A549 (cell line): Measurements from ENCODE around the gene PAK1IP1. TPM values are rescaled to one million over a fixed set of nuclear protein-coding genes. Genes with fewer than 3 reads are reported as not detected.

Experiments used
- ATAC-seq, 2 experiments: fragments of 200-7000 bp in 1 of 2; fragments of >200 bp in 1 of 2; cut with Nextera tagmentation in 1 of 2; cut with Tn5 transposase in 1 of 2; 3 replicates each; pipeline versions ENCODE4 v1.8.0 to v1.9.1; 2018 to 2020; ENCODE audit warnings: mild to moderate bottlenecking in 1 of 2, moderate library complexity in 1 of 2
- CTCF ChIA-PET: fragments of 300-600 bp; sonication (Branson Sonifier 250); formaldehyde crosslinking; extraction: SDS; loops from one replicate; lab custom pipeline; 2021; ENCODE audit warnings: antibody characterized with exemption, inconsistent platforms; lab: Yijun Ruan, JAX
- POLR2A ChIA-PET: fragments of 350-600 bp; formaldehyde crosslinking; extraction: SDS; loops from one replicate; lab custom pipeline; 2021; ENCODE audit warnings: antibody characterized with exemption, inconsistent platforms; lab: Yijun Ruan, JAX
- DNase-seq, 2 experiments: peaks; one replicate each; pipeline versions ENCODE4 v3.0.0 to v3.0.0-alpha.2; 2011 to 2016; ENCODE audit warnings: low read depth in 1 of 2, low spot score in 1 of 2
- FAIRE-seq: peaks from 2 replicates; lab custom pipeline; 2011; peaks lifted over from hg19 to GRCh38; lab: Jason Lieb, UNC
- H3K27ac ChIP-seq, 2 experiments: fragments of >200 bp; sonication (Bioruptor Twin); formaldehyde crosslinking; 3 replicates each; pipeline ENCODE4 v1.5.1; 2016 to 2017
- H3K4me1 ChIP-seq: fragments of >200 bp; sonication (Bioruptor Twin); formaldehyde crosslinking; 3 replicates; pipeline ENCODE4 v1.6.1; 2016
- H3K4me2 ChIP-seq: fragments of >200 bp; sonication (Bioruptor Twin); formaldehyde crosslinking; 3 replicates; pipeline ENCODE4 v1.6.1; 2016
- H3K4me3 ChIP-seq: fragments of >200 bp; sonication (Bioruptor Twin); formaldehyde crosslinking; 3 replicates; pipeline ENCODE4 v1.5.1; 2016
- H3K9me3 ChIP-seq: fragments of >200 bp; sonication (Bioruptor Twin); formaldehyde crosslinking; 3 replicates; pipeline ENCODE4 v1.6.1; 2016
- CBX2 ChIP-seq: fragments of 200-600 bp; sonication (generic); IDR thresholded peaks from 2 replicates; pipeline ENCODE4 v1.6.1; 2016; ENCODE audit warnings: low read depth, mild to moderate bottlenecking, borderline replicate concordance
- CBX8 ChIP-seq: fragments of 200-600 bp; sonication (generic); IDR thresholded peaks from 2 replicates; pipeline ENCODE4 v1.6.1; 2016
- CHD2 ChIP-seq: fragments of 150-350 bp; IDR thresholded peaks from 2 replicates; pipeline ENCODE4 v1.6.1; 2014; ENCODE audit warnings: low read length; ENCODE audit not compliant: partially characterized antibody
- FOXS1 ChIP-seq: fragments of 250-450 bp; sonication (Bioruptor Pico); IDR thresholded peaks from 2 replicates; pipeline ENCODE4 v1.5.0; 2020; ENCODE audit warnings: mild to moderate bottlenecking, moderate library complexity
- HOXB13 ChIP-seq: fragments of 250-450 bp; sonication (Bioruptor Pico); IDR thresholded peaks from 2 replicates; pipeline ENCODE4 v1.5.0; 2020; ENCODE audit warnings: low read depth, mild to moderate bottlenecking, moderate library complexity
- JUN ChIP-seq, 2 experiments: fragments of >200 bp; sonication (Bioruptor Twin); formaldehyde crosslinking; IDR thresholded peaks; 2 replicates in 1 of 2; 3 replicates in 1 of 2; pipeline ENCODE4 v1.6.1; 2016 to 2017
- KDM1A ChIP-seq: fragments of 200-600 bp; sonication (generic); IDR thresholded peaks from 2 replicates; pipeline ENCODE4 v1.6.1; 2016; ENCODE audit warnings: low read depth, mild to moderate bottlenecking
- MAFK ChIP-seq: fragments of 450-650 bp; IDR thresholded peaks from 2 replicates; pipeline ENCODE4 v1.6.1; 2014; ENCODE audit not compliant: partially characterized antibody
- POLR2A ChIP-seq: IDR thresholded peaks from 2 replicates; pipeline ENCODE4 v1.6.1; 2012; ENCODE audit warnings: mild to moderate bottlenecking, low read length
- RCOR1 ChIP-seq: fragments of 150-350 bp; IDR thresholded peaks from 2 replicates; pipeline ENCODE4 v1.6.1; 2014; ENCODE audit warnings: antibody characterized with exemption, low read length, low read depth
- RFX5 ChIP-seq: fragments of 450-650 bp; IDR thresholded peaks from 2 replicates; pipeline ENCODE4 v1.7.1; 2014; ENCODE audit warnings: antibody characterized with exemption, mild to moderate bottlenecking, moderate library complexity
- TFCP2L1 ChIP-seq: fragments of 250-450 bp; sonication (Bioruptor Pico); IDR thresholded peaks from 2 replicates; pipeline ENCODE4 v1.5.0; 2021; ENCODE audit warnings: mild to moderate bottlenecking
- ZC3H11A ChIP-seq: fragments of 450-650 bp; IDR thresholded peaks from 2 replicates; pipeline ENCODE4 v1.6.1; 2014; ENCODE audit warnings: antibody characterized with exemption, mild to moderate bottlenecking
- ZSCAN20 ChIP-seq: fragments of 250-450 bp; sonication (Bioruptor Pico); IDR thresholded peaks from 2 replicates; pipeline ENCODE4 v1.8.0; 2022; ENCODE audit warnings: mild to moderate bottlenecking, moderate library complexity
- WGBS: methylation state at CpG from one replicate; pipeline ENCODE4 v1.1.6; 2017; ENCODE audit errors: missing lambda C conversion rate; 5-methylcytosine and 5-hydroxymethylcytosine counted together
- polyA plus RNA-seq, 4 experiments: library from polyadenylated mRNA; depleted of rRNA in 3 of 4; stranded (reverse); fragments of >200 nt; fragmentation: RNase III in 1 of 4; extraction: RNeasy Plus Mini Kit Qiagen cat#74134 plus additional on column Dnase treatment in 1 of 4; gene quantifications; 2 replicates in 3 of 4; 3 replicates in 1 of 4; pipeline ENCODE4 v1.2.3, GENCODE V29; 2011 to 2017
- TF ChIP-seq, protein P1 (sequence below): fragments of >200 bp; sonication (Bioruptor Twin); formaldehyde crosslinking; IDR thresholded peaks from 2 replicates; pipeline ENCODE4 v1.6.1; 2016
- TF ChIP-seq, protein P2 (sequence below): IDR thresholded peaks from 2 replicates; pipeline ENCODE4 v1.6.1; 2012
- TF ChIP-seq, protein P3 (sequence below): IDR thresholded peaks from 2 replicates; pipeline ENCODE4 v1.6.1; 2012; ENCODE audit warnings: low read depth, borderline replicate concordance
- TF ChIP-seq, protein P4 (sequence below): fragments of >200 bp; sonication (Bioruptor Twin); formaldehyde crosslinking; IDR thresholded peaks from 3 replicates; pipeline ENCODE4 v1.5.1; 2016
- TF ChIP-seq, protein P5 (sequence below): fragments of 200-600 bp; sonication (generic); IDR thresholded peaks from 2 replicates; pipeline ENCODE4 v1.6.1; 2016; ENCODE audit warnings: antibody characterized with exemption, mild to moderate bottlenecking, moderate library complexity
- TF ChIP-seq, protein P6 (sequence below): fragments of 450-650 bp; IDR thresholded peaks from 2 replicates; pipeline ENCODE4 v1.6.1; 2014; ENCODE audit warnings: antibody characterized with exemption

PAK1IP1 gene
- polyA plus RNA-seq, 2 of the 4 experiments (the other 2 are of a cell fraction), result 23.5 to 33.4 TPM

DNA sequence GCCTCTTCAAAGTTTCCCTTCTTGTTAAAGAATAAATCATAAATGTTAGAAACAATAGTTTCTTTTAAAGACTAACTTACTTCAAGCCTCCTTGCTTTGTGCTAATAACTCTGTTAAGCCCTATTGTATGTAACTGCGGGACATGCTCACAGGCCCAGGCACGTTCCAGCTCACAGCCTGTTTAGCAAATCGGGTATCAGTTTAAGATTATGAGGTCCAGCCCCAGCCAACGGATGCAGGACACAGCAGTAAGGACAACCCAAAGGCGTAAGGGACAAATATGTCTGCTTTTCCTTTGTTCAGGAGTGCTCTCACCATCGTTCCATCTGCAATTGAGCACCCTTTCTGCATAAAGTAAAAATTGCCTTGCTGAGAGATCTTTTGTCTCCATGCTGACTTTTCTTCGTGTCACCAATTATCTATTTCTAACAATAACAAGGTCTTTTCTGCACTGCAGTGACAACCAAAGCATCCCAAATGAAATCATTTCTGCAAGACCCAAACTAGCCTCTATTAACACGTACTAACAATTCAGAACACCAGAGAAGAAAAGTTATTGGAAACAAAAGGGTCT lies 1.7 kb upstream of the PAK1IP1 start:
- ATAC-seq, result no peak
- POLR2A ChIA-PET, result no interaction called here
- TF ChIP-seq ZSCAN20 (CRISPR knock-in tag) (no peak), TFCP2L1 (CRISPR knock-in tag) (no peak), CBX2 (no peak), RCOR1 (no peak), KDM1A (no peak), FOXS1 (CRISPR knock-in tag) (no peak), ZC3H11A (no peak), MAFK (no peak), CHD2 (no peak), CBX8 (no peak), RFX5 (no peak), POLR2A (no peak), HOXB13 (no peak), JUN (IDR thresholded peaks at IDR 0.05) (no peak; a peak in 1 of 5 replicates)
- TF ChIP-seq, protein P1, sequence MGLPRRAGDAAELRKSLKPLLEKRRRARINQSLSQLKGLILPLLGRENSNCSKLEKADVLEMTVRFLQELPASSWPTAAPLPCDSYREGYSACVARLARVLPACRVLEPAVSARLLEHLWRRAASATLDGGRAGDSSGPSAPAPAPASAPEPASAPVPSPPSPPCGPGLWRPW, result no peak
- TF ChIP-seq, protein P2, sequence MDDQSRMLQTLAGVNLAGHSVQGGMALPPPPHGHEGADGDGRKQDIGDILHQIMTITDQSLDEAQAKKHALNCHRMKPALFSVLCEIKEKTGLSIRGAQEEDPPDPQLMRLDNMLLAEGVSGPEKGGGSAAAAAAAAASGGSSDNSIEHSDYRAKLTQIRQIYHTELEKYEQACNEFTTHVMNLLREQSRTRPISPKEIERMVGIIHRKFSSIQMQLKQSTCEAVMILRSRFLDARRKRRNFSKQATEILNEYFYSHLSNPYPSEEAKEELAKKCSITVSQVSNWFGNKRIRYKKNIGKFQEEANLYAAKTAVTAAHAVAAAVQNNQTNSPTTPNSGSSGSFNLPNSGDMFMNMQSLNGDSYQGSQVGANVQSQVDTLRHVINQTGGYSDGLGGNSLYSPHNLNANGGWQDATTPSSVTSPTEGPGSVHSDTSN, result no peak
- TF ChIP-seq, protein P3, sequence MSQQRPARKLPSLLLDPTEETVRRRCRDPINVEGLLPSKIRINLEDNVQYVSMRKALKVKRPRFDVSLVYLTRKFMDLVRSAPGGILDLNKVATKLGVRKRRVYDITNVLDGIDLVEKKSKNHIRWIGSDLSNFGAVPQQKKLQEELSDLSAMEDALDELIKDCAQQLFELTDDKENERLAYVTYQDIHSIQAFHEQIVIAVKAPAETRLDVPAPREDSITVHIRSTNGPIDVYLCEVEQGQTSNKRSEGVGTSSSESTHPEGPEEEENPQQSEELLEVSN, result no peak
- TF ChIP-seq, protein P4, sequence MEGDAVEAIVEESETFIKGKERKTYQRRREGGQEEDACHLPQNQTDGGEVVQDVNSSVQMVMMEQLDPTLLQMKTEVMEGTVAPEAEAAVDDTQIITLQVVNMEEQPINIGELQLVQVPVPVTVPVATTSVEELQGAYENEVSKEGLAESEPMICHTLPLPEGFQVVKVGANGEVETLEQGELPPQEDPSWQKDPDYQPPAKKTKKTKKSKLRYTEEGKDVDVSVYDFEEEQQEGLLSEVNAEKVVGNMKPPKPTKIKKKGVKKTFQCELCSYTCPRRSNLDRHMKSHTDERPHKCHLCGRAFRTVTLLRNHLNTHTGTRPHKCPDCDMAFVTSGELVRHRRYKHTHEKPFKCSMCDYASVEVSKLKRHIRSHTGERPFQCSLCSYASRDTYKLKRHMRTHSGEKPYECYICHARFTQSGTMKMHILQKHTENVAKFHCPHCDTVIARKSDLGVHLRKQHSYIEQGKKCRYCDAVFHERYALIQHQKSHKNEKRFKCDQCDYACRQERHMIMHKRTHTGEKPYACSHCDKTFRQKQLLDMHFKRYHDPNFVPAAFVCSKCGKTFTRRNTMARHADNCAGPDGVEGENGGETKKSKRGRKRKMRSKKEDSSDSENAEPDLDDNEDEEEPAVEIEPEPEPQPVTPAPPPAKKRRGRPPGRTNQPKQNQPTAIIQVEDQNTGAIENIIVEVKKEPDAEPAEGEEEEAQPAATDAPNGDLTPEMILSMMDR, result no peak
- TF ChIP-seq, protein P5, sequence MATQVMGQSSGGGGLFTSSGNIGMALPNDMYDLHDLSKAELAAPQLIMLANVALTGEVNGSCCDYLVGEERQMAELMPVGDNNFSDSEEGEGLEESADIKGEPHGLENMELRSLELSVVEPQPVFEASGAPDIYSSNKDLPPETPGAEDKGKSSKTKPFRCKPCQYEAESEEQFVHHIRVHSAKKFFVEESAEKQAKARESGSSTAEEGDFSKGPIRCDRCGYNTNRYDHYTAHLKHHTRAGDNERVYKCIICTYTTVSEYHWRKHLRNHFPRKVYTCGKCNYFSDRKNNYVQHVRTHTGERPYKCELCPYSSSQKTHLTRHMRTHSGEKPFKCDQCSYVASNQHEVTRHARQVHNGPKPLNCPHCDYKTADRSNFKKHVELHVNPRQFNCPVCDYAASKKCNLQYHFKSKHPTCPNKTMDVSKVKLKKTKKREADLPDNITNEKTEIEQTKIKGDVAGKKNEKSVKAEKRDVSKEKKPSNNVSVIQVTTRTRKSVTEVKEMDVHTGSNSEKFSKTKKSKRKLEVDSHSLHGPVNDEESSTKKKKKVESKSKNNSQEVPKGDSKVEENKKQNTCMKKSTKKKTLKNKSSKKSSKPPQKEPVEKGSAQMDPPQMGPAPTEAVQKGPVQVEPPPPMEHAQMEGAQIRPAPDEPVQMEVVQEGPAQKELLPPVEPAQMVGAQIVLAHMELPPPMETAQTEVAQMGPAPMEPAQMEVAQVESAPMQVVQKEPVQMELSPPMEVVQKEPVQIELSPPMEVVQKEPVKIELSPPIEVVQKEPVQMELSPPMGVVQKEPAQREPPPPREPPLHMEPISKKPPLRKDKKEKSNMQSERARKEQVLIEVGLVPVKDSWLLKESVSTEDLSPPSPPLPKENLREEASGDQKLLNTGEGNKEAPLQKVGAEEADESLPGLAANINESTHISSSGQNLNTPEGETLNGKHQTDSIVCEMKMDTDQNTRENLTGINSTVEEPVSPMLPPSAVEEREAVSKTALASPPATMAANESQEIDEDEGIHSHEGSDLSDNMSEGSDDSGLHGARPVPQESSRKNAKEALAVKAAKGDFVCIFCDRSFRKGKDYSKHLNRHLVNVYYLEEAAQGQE, result no peak
- TF ChIP-seq, protein P6, sequence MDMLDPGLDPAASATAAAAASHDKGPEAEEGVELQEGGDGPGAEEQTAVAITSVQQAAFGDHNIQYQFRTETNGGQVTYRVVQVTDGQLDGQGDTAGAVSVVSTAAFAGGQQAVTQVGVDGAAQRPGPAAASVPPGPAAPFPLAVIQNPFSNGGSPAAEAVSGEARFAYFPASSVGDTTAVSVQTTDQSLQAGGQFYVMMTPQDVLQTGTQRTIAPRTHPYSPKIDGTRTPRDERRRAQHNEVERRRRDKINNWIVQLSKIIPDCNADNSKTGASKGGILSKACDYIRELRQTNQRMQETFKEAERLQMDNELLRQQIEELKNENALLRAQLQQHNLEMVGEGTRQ, result no peak
- TF ChIP-seq, all 56 proteins: peak for 0
- Histone ChIP-seq H3K4me2 (peak overlapping the region; percentile 97), H3K4me1 (peaks cover 16% of the 10 kb centered on the region), H3K9me3 (no peaks in the 10 kb centered on the region), H3K27ac (peak overlapping the region; percentile 86 to 95; a peak in 4 of 6 replicates), H3K4me3 (peak overlapping the region; percentile 69)
- WGBS, result 90% methylated on average over 8 of the region's 8 CpGs
- FAIRE-seq (no peak), DNase-seq (no peak)
- CTCF ChIA-PET, result interaction anchor here (1.1 kb wide), 1 partner anchor 183 kb away, joined by 3 read pairs; no protein-coding TSS in a partner anchor
